Measurements from ENCODE around the gene KLHL22. TPM values are rescaled to one million over a fixed set of nuclear protein-coding genes. Genes with fewer than 3 reads are reported as not detected.

Gene KLHL22
- total and polyA plus RNA-seq, 2 of the 8 experiments (the other 6 are each of a cell fraction or from before 2014, with no cell fraction given) = 9.4 to 16.2 TPM

DNA sequence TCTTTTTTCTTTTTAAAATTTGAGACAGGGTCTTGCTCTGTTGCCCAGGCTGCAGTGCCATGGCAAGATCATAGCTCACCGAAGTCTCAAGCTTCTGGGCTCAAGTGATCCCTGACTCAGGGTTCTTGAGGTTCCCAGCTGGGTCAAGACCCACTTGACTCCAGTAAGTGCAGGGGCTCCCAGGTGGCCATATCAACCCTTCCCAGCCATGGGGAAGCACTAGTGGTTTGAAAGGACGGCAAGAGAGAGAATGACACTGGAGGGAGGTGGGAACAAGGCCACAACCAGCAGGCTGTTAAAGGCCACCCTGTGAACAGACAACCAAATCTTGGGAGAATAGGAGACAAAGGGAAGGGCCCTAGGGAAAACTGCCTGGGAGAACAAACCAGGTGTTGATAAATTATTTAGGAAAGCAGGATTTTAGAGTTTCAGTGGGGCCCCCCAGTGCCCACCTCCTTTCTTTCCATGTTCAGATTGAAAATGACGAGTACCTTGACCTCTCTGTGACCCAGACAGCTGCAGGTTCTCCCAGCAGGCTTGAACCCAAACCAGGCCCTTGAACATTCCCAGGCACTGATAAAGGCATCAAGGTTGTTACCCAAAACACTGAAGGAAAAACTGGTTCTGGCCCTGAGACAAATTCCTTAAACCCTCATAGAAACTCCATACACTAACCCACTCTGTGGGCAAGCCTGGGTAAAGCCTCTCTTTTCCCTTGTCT, 28.8 kb downstream of the KLHL22 start:
- FAIRE-seq (no peak), DNase-seq (ENCODE audit: low read depth in 1 of 2, low spot score in 2 of 2) (no peak)
- 83% methylated on average over 3 of the region's 3 CpGs; no CpG with 5 or more reads in 1 of the 2 experiments for WGBS, 2 experiments (ENCODE audit: extremely low coverage in 1 of 2, insufficient coverage in 1 of 2, insufficient read length in 1 of 2, insufficient replicate concordance in 2 of 2, low coverage in 1 of 2, low lambda C conversion rate in 2 of 2, missing lambda C conversion rate in 1 of 2)
- Histone ChIP-seq H3K23me2 (ENCODE audit: low read depth, low read length) (no peaks in the 10 kb centered on the region; the same call in 1 of the 2 replicates), H2BK15ac (ENCODE audit: low read length) (no peak overlapping the region), H2AK5ac (ENCODE audit: low read depth, low read length) (no peak overlapping the region), H3K56ac (replicated peaks; ENCODE audit: insufficient read length, low read depth, low read length) (no peak overlapping the region), H2BK5ac (ENCODE audit: low read depth, low read length) (no peak overlapping the region), H3K4ac (replicated peaks; ENCODE audit: insufficient read length, low read depth, low read length) (no peak overlapping the region), H2BK20ac (ENCODE audit: low read length) (no peak overlapping the region), H3K27me3 (replicated peaks in 1 of 4; ENCODE audit: control insufficient read depth in 3 of 4, extremely low read depth in 1 of 4, insufficient read depth in 3 of 4, low read length in 3 of 4) (no peaks in the 10 kb centered on the region), H3K14ac (ENCODE audit: insufficient read length) (no peak overlapping the region), H3K4me1 (replicated peaks in 1 of 4; ENCODE audit: control insufficient read depth in 3 of 4, insufficient read depth in 4 of 4, low read length in 3 of 4) (no peaks in the 10 kb centered on the region), H4K5ac (ENCODE audit: insufficient read length, low read depth, low read length) (no peak overlapping the region), H3K9me3 (ENCODE audit: insufficient read depth in 2 of 2, low read depth in 1 of 2, low read length in 1 of 2) (peaks cover 0 to 3% of the 10 kb centered on the region in 2 experiments; a peak in 1 of 4 replicates), H3K4me3 (ENCODE audit: extremely low read depth in 1 of 4, insufficient read depth in 2 of 4, low read depth in 3 of 4, low read length in 4 of 4) (no peak overlapping the region), H3K27ac (ENCODE audit: low read depth, low read length) (no peak overlapping the region), H2BK12ac (ENCODE audit: low read depth, low read length) (no peak overlapping the region), H4K8ac (ENCODE audit: extremely low read depth, insufficient read depth, low read length) (no peak overlapping the region; the same call in 1 of the 2 replicates), H3K79me2 (ENCODE audit: control insufficient read depth in 1 of 2, insufficient read depth in 2 of 2, low read length in 2 of 2) (no peaks in the 10 kb centered on the region), H3K4me2 (ENCODE audit: insufficient read depth in 1 of 2, low read depth in 2 of 2, low read length in 2 of 2) (no peak overlapping the region), H3K79me1 (ENCODE audit: low read depth, low read length) (no peaks in the 10 kb centered on the region), H3K23ac (ENCODE audit: insufficient read length) (no peak overlapping the region), H4K20me1 (replicated peaks in 1 of 2; ENCODE audit: control insufficient read depth in 1 of 2, insufficient read depth in 2 of 2, low read length in 2 of 2) (peaks cover 0 to 2% of the 10 kb centered on the region in 2 experiments), H3K18ac (ENCODE audit: extremely low read depth, low read length) (no peak overlapping the region), H2AFZ (ENCODE audit: low read length) (no peak overlapping the region), H3K9ac (replicated peaks in 1 of 4; ENCODE audit: extremely low read depth in 1 of 4, low read depth in 3 of 4, low read length in 3 of 4) (no peak overlapping the region), H2BK120ac (replicated peaks; ENCODE audit: low read depth, low read length) (no peak overlapping the region), H4K91ac (replicated peaks; ENCODE audit: insufficient read length, low read length) (no peak overlapping the region), H3K36me3 (ENCODE audit: control insufficient read depth in 2 of 4, insufficient read depth in 4 of 4, low read length in 3 of 4) (peaks cover 0 to 5% (median 0%) of the 10 kb centered on the region in 4 experiments; a peak in 1 of 8 replicates)
- POLR2A ChIA-PET (ENCODE audit: partially characterized antibody) = no interaction called here
- no peak for TF ChIP-seq EP300 (IDR thresholded peaks at IDR 0.05; ENCODE audit: borderline replicate concordance in 1 of 2, low read depth in 2 of 2, low read length in 2 of 2)
- CTCF ChIA-PET (ENCODE audit: partially characterized antibody) = interaction anchor here (0.9 to 2.9 kb wide), 2 partner anchors 11 to 28 kb away, joined by 3 to 12 read pairs; no protein-coding TSS in a partner anchor

Measured in H1 (cell line).